NCI-H2107 treated with DMSO at 0.1 percent for 48 hours (cell line): ENCODE data around the gene MLANA.

Source experiments
- DNase-seq: peaks from one replicate; lab custom pipeline; 2025; ENCODE audit not compliant: unreplicated experiment; lab: John Stamatoyannopoulos, UW

Gene MLANA

DNA sequence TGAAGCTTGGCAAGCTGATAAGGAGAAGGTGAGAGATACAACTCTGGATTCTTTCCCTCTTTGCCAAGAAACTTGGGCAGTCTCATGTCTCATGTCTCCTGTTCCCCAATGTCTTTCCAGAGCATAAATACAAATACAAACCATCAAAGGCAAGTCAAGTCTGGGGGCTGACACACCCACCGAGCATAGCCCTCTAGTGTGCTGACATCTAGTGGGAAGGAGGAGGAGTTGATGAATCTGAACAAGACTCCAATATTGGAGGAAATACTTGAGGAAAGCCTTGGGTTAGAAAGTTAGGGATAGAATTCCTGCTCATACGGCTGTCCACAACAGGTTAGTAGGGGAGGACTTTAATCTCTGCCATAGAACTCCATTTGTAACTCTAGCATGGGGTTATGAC is 8.6 kb downstream of the MLANA start:
- DNase-seq = no peak

GRCh38 chr9:5900622-5901021 is 9.9 kb downstream of the MLANA start:
- no peak for DNase-seq

- no peak for DNase-seq
These were observed 11.7 kb downstream of the MLANA start for GRCh38 chr9:5902377-5902776.

DNA sequence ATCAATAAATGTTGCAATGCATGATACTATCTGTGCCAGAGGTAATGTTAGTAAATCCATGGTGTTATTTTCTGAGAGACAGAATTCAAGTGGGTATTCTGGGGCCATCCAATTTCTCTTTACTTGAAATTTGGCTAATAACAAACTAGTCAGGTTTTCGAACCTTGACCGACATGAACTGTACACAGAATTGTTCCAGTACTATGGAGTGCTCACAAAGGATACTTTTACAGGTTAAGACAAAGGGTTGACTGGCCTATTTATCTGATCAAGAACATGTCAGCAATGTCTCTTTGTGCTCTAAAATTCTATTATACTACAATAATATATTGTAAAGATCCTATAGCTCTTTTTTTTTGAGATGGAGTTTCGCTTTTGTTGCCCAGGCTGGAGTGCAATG is 18.2 kb downstream of the MLANA start:
- no peak for DNase-seq

DNA sequence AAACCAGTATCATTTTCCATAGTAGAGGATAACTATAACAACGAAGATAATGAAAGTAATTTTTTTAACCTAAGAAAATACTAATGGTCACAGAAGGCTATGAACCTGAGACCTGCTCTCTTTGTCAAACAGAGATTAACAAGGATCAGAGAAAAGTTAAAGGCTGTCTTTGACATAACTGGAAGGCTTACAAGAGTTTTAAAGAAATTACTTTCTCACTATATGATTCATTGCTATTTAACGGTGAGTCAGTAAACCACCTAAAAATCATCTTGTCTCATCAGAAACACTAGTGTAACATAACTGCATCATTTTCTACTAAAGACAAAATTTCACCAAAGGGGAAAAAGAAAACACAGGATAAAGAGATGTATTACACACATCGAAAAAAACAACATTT is 19.3 kb downstream of the MLANA start:
- DNase-seq = no peak

DNA sequence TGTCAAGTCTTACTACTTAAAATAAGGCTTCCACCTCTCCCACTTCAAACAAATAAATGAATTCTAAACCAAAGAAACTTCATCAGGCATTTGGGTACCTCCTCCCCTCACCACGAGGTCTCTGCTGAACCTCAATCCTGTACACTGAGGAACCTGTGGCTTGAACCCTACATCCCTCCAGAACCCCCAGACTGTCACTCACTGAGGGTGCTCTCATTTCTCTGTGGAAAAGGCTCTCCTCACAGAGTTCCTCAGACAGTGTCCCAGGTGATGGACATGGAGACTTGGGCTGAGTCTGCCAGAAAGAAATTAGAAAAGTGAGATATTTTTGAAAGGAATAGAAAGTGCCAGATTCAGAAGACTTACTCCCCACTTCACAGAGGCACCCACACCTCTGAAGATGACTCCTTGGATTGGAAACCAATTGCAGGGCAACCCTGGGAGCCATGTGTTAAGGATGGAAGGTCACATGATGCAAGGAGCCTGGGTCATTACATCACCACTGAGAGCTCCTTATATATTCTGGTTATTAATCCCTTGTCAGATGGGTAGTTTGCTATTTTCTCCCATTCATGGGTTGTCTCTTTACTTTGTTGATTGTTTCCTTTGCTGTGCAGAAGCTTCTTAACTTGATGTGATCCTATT is 19.8 kb downstream of the MLANA start:
- no peak for DNase-seq

DNA sequence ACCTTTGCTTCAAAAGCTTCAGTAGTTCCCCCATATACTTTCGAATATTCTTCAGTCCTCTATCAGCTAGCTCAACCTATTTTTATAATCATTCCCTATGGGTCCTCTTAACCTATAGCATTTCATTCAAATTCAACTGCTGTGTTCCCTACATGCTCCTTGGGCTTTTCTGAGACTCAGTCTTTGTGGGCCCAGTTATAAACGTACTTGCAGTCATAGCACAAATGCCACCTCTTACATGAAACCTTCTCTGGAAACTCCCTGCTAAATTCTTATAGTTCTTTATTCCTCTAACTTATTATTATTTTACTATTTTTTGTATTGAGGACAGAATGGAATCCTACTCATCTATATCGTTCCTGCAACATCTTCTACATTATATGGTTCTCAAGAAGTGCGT is 24.7 kb downstream of the MLANA start:
- DNase-seq = no peak

- DNase-seq = no peak
These were observed 26.6 kb downstream of the MLANA start for GRCh38 chr9:5917273-5917672.

DNA sequence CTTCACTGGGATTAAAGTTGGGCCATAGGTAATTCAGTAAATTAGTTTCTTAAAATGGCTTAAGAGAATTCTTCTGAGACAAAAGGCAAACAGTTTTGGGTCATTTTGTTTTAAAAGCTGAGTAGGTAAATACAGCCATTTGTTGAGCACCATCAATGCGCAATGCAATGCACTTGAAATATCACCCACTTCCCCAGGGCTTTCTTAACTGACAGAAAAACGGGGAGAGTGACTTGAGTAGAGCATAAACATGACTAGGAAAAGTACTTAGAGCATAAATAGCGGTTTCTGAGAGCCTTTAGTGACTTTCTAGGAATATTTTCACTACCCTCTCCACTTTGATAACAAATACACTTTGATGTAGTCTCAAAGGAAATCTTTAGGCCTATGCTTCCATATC is 27.2 kb downstream of the MLANA start:
- DNase-seq = no peak

- DNase-seq = no peak
These were observed 27.8 kb downstream of the MLANA start for GRCh38 chr9:5918460-5918859.

- DNase-seq = no peak
These were observed 30.2 kb downstream of the MLANA start for GRCh38 chr9:5920860-5921328.

GRCh38 chr9:5922192-5922591 is 31.5 kb downstream of the MLANA start:
- DNase-seq = no peak

DNA sequence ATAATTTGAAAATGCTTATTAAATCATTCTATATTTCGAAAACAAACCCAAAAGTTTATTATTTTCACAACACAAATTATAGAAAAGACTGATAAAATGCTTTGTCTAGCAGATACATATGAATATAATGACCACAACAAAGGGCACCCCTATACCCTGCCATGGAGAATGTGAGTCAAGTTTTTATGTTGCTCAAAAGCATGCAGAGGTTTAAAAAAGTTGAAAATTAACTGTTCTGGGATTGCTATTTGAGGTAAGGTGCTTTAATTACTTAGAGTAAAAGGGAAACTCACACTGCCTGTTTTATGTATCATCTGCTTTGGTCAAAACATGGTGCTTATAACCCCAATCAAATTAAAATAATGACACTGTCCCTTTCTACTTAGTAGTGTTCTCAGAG is 41.0 kb downstream of the MLANA start:
- DNase-seq = no peak

- DNase-seq = no peak
These were observed 47.8 kb downstream of the MLANA start for GRCh38 chr9:5938449-5938848.

DNA sequence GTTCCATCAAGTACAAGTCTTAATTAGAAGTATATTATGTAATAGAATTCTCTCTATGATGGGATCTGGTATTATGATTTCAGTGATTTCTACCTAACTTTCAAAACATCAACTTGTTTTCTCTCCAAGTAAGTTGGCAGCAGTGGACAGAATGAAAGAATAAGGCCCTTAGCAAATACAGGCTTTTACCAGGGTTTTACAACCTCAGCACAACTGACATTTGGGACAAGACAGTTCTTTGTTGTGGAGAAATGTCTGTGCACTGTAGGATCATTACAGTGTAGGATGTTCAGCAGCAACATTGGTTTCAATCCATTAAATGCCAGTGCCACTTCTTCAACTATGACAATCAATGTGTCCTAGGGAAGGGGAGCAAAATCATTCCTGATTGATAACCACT is 48.8 kb downstream of the MLANA start:
- no peak for DNase-seq

- no peak for DNase-seq
These were observed 50.5 kb downstream of the MLANA start for GRCh38 chr9:5941214-5941613.

DNA sequence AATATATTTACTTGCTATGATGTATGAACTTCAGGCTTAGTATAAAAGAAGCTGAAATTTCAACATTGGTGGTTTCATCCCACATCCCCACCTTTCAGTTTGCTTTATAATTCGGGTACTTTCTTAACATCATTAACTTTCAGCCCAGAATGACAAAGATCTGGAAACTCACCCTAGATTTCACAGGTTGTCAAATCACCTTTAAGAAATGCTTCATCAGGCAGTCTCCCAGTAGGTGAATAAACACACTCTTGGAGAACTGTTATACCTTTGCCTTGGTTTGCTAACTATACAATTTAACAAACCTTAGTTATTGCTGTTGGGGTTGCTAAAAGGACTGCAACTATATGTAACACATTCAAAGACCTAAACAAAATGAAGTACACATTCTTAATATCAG is 54.4 kb downstream of the MLANA start:
- no peak for DNase-seq

- peak; percentile 93 for DNase-seq
These were observed 57.2 kb downstream of the MLANA start for GRCh38 chr9:5947912-5948311.

DNA sequence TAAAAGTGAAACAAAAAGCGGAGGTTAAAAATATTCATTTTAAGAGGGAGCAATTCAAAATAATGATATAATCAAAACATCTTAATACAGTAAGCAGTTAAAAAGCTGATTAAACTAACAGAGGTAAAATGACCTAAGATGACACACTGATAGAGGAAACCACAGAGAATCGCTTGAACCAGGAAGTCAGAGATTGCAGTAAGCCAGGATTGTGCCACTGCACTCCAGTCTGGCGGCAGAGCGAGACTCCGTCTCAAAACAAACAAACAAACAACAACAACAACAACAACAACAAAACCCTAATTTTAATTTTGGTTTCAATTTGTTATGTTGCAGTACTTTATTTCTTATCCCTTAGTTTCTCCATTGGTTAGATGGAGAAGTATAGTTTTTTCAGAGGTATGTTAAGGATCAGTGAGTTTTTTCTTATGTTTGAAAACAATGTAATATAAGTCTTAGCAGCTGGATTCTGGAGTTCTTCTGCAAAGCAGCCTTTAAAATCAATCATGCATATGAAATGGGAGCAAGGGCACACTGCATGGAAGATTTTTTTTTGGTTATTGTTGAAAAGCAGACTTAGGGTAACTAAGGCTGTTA is 58.5 kb downstream of the MLANA start:
- DNase-seq = peak; percentile 50

DNA sequence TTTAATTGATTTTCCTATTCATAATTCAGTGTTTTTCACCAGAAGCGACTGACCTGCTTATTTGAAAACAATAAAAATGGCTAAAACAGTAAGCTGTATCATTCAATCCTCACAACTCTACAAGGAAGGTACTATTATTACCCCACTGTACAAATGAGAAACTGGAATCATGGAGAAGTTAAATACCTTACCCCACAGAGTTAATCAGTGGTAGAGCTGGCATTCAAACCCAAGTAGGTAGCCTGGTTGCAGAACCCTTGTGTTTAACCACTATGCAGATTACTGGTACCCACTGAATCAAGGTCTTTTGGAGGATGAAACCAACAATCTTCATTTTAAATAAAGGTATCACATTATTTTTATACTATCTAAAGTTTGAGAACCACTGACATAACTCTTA is 59.6 kb downstream of the MLANA start:
- DNase-seq = no peak

- no peak for DNase-seq
These were observed 61.1 kb downstream of the MLANA start for GRCh38 chr9:5951686-5952211.

DNA sequence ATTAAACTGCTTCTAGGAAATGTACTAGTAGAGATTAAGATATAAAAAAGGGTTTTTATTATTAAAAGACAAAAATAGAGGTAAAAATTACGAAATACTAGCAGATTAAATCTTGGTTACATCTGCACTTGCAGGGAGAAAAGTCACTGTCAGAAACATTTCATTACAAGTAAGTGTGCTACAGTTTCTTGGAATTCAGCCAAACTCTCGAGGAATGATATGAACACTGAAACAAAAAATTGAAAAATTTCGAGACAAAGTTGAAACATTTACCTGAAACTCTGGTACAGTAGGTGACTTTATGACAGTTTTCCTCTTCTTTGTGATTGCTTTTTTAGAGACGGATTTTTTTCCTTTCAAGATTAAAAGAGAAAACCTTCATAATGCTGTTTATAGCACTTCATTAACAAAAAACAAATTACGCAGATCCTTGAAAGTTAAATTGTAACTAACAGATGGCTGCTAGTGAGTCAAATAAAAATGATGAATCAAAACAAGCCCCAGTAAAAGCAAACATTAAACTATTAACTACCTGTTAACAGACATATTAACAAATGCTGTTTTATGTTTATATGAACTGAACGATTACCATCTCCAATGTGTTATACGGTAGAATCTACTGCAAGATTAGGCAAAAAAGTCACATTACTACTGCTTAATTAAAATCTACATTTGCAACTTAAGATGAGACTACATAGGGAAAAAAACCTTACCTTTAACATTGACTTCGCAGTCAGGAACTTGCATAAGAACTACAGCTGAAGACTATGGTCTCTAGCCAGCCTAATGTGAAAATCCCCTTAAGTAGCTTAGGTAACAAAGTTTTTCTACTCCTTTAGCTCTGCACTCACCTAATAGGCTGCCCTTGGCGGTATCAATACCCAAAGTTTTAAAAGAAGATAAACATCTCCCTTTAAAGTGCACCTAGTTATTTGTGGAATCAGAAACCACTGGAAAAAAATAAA is 63.3 kb downstream of the MLANA start:
- DNase-seq = no peak
